HG02840 (cell line): ENCODE results near the gene THSD4.
"Not testable (repeated sequence)": the region's sequence is repeated elsewhere in the genome, so short reads cannot be mapped to it uniquely, and the experiment has no call there.

Source experiments
- ATAC-seq: cut with Tn5 transposase; IDR thresholded peaks from one replicate; pipeline ENCODE4 v1.9.1; 2021; ENCODE audit warnings: mild to moderate bottlenecking, moderate library complexity, moderate number of reproducible peaks; ENCODE audit not compliant: unreplicated experiment, low FRiP score

Gene THSD4

GRCh38 chr15:71392861-71393283 is 277.6 kb downstream of the THSD4 start:
- ATAC-seq: no peak

- ATAC-seq: no peak
Measured at GRCh38 chr15:71393383-71393782, 278.1 kb downstream of the THSD4 start.

GRCh38 chr15:71396536-71397125 is 281.4 kb downstream of the THSD4 start:
- no peak for ATAC-seq

- ATAC-seq: no peak
Measured at GRCh38 chr15:71397377-71397776, 282.1 kb downstream of the THSD4 start.

- ATAC-seq: no peak
Measured at GRCh38 chr15:71400294-71400693, 285.0 kb downstream of the THSD4 start.

- not testable (repeated sequence) for ATAC-seq
Measured at GRCh38 chr15:71401728-71402127, 286.5 kb downstream of the THSD4 start.

- no peak for ATAC-seq
Measured at GRCh38 chr15:71409541-71409940, 294.3 kb downstream of the THSD4 start.

GRCh38 chr15:71410347-71410746 is 295.1 kb downstream of the THSD4 start:
- ATAC-seq: no peak

- no peak for ATAC-seq
Measured at GRCh38 chr15:71411538-71412482, 296.5 kb downstream of the THSD4 start.

GRCh38 chr15:71413419-71413818 is 298.1 kb downstream of the THSD4 start:
- ATAC-seq: no peak

GRCh38 chr15:71414853-71415252 is 299.6 kb downstream of the THSD4 start:
- ATAC-seq: no peak

- no peak for ATAC-seq
Measured at GRCh38 chr15:71422530-71423259, 307.4 kb downstream of the THSD4 start.

GRCh38 chr15:71424765-71425164 is 309.5 kb downstream of the THSD4 start:
- no peak for ATAC-seq

- ATAC-seq: no peak
Measured at GRCh38 chr15:71425388-71425787, 310.1 kb downstream of the THSD4 start.

- no peak for ATAC-seq
Measured at GRCh38 chr15:71426792-71427191, 311.5 kb downstream of the THSD4 start.

- ATAC-seq: no peak
Measured at GRCh38 chr15:71430782-71431181, 315.5 kb downstream of the THSD4 start.

GRCh38 chr15:71431343-71432336 is 316.4 kb downstream of the THSD4 start:
- ATAC-seq: no peak

GRCh38 chr15:71433402-71433801 is 318.1 kb downstream of the THSD4 start:
- ATAC-seq: no peak

GRCh38 chr15:71434774-71435173 is 319.5 kb downstream of the THSD4 start:
- ATAC-seq: no peak

GRCh38 chr15:71435552-71435951 is 320.3 kb downstream of the THSD4 start:
- no peak for ATAC-seq
